ENCODE results near the gene MBD3L3. TPM values are rescaled to one million over a fixed set of nuclear protein-coding genes. Genes with fewer than 3 reads are reported as not detected.

The MBD3L3 gene
- total RNA-seq, 1 donor: not detected

DNA sequence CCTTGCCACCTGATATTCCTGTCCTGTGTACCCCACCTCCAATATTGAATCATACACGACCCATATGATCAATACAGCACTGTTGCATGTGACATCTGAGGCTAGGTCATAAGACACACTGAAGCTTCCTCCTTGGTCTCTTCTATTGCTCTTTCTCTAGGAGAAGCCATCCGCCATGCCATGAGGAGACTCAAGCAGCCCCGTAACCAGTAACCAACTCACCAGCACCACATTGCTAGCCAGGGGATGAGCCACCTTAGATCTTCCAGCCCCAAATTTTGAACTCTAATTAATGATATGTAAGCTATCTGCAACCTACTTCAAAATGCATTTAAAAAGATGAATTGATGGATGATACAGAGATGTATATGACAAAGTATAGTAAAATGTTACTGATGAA, 39.6 kb upstream of the MBD3L3 start:
- DNase-seq (ENCODE audit: low read depth): no peak
- TF ChIP-seq, protein P1, sequence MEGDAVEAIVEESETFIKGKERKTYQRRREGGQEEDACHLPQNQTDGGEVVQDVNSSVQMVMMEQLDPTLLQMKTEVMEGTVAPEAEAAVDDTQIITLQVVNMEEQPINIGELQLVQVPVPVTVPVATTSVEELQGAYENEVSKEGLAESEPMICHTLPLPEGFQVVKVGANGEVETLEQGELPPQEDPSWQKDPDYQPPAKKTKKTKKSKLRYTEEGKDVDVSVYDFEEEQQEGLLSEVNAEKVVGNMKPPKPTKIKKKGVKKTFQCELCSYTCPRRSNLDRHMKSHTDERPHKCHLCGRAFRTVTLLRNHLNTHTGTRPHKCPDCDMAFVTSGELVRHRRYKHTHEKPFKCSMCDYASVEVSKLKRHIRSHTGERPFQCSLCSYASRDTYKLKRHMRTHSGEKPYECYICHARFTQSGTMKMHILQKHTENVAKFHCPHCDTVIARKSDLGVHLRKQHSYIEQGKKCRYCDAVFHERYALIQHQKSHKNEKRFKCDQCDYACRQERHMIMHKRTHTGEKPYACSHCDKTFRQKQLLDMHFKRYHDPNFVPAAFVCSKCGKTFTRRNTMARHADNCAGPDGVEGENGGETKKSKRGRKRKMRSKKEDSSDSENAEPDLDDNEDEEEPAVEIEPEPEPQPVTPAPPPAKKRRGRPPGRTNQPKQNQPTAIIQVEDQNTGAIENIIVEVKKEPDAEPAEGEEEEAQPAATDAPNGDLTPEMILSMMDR (IDR thresholded peaks at IDR 0.05; ENCODE audit: insufficient read depth, low read length): no peak
- H3K4me3 ChIP-seq (ENCODE audit: low read depth, low read length): peak overlapping the region; percentile 81

DNA sequence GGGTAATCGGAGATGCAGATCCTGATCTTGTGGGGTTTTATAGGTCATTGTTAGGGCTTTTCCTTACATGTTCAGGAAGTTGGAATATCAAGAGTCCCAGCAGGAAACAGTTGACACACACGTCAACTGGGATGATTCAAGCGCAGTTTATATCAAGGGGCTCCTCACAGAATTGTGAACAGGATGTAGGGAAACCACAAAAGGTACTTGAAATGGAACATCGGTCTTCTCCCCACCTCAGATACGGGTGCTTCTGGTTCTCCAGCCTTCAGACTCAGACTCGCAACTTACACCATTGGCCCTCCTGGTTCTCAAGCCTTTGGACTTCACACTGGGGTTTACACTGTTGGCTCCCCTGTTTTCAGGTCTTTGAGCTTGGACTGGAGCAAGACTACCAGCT, 30.5 kb upstream of the MBD3L3 start:
- no peak for DNase-seq (ENCODE audit: low read depth)
- TF ChIP-seq, protein P1 (IDR thresholded peaks at IDR 0.05; ENCODE audit: insufficient read depth, low read length): no peak

DNA sequence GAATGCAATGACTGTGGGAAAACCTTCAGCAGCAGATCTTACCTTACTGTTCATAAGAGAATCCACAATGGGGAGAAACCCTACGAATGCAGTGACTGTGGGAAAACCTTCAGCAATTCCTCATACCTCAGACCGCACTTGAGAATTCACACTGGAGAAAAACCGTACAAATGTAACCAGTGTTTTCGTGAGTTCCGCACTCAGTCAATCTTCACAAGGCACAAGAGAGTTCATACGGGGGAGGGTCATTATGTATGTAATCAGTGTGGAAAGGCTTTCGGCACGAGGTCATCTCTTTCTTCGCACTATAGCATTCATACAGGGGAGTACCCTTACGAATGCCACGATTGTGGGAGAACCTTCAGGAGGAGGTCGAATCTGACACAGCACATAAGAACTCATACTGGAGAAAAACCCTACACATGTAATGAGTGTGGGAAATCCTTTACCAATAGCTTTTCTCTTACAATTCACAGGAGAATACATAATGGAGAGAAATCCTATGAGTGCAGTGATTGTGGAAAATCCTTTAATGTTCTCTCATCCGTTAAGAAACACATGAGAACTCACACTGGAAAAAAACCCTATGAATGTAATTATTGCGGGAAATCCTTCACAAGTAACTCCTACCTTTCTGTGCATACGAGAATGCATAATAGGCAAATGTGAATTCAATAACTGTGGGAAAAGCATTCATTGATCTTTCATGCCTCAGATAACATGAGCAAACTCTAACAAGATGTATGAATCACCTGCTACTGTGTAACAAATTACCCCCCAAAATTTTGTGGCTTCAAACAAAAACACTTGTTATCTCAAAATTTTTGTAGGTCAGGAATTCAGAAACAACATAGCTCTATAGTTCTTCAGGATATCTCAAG, 24.8 kb upstream of the MBD3L3 start:
- no peak overlapping the region for H3K4me3 ChIP-seq (ENCODE audit: low read depth, low read length)
- DNase-seq (ENCODE audit: low read depth): peak; percentile 35
- TF ChIP-seq, protein P1 (IDR thresholded peaks at IDR 0.05; ENCODE audit: insufficient read depth, low read length): no peak

More for the DNA sequence above, 30.5 kb upstream of the MBD3L3 start:
- no peak overlapping the region for H3K4me3 ChIP-seq (ENCODE audit: low read depth, low read length)

DNA sequence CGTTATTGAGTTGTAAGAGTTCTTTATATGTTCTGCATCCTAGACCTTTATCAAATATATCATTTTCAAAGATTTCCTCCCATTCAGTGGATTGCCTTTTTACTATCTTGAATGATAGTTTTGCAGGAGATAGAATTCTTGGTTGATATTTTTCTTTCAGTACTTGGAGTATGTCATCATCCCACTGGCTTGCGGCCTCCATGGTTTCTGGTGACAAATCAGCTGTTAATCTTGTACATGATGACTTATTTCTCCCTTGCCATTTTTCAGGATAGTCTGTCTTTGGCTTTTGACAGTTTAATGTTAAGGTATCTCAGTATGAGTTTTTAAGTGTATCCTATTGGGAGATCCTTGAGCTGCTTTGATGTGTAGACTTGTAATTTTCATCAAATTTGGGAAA, 19.5 kb upstream of the MBD3L3 start:
- TF ChIP-seq, protein P1 (IDR thresholded peaks at IDR 0.05; ENCODE audit: insufficient read depth, low read length): no peak
- H3K4me3 ChIP-seq (ENCODE audit: low read depth, low read length): no peak overlapping the region
- DNase-seq (ENCODE audit: low read depth): no peak

DNA sequence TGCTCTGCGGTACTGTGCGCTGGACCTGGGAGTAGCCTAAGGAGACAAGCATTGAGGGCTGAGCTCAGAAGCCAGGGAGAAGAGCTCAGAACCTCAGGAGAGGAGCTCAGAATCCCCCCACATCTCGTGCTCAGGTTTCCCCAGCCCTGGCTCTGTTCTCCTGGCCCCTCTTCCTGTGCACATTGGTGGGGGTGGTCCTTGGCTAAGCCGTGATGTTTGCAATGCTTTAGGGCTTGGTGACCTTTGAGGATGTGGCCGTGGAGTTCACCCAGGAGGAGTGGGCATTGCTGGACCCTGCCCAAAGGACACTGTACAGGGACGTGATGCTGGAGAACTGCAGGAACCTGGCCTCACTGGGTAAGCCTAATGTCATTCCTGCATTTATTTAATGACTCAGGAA, 17.7 kb upstream of the MBD3L3 start:
- TF ChIP-seq, protein P1 (IDR thresholded peaks at IDR 0.05; ENCODE audit: insufficient read depth, low read length): no peak
- no peak for DNase-seq (ENCODE audit: low read depth)
- no peak overlapping the region for H3K4me3 ChIP-seq (ENCODE audit: low read depth, low read length)

DNA sequence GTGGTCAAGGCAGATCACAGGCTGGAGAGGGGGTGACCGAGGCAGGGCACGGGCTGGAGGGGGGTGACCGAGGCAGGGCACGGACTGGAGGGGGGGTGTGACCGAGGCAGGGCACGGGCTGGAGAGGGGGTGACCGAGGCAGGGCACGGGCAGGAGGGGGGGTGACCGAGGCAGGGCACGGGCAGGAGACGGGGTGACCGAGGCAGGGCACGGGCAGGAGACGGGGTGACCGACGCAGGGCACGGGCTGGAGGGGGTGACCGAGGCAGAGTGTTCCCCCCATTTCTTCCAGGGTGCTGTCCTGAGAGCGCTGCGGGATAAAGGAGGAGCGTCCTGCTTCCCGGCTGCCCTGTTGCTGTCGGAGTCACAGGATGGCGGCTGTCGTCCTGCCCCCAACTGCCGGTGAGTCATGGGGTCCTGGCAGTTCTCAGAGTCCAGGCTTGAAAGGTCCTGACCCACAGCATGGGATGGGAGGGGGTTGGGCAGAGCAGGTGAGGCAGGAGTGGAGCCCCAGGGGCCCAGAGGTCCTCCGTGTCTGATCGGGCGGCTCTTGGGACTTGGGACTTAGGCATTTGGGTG, 16.3 kb upstream of the MBD3L3 start:
- no peak for DNase-seq (ENCODE audit: low read depth)
- H3K4me3 ChIP-seq (ENCODE audit: low read depth, low read length): no peak overlapping the region
- TF ChIP-seq, protein P1 (IDR thresholded peaks at IDR 0.05; ENCODE audit: insufficient read depth, low read length): no peak
